Measurements from ENCODE around the gene ADAP1. TPM values are rescaled to one million over a fixed set of nuclear protein-coding genes. Genes with fewer than 3 reads are reported as not detected.

Gene ADAP1
- total RNA-seq, 1 experiment from 2014 or later: 6.2 TPM

DNA sequence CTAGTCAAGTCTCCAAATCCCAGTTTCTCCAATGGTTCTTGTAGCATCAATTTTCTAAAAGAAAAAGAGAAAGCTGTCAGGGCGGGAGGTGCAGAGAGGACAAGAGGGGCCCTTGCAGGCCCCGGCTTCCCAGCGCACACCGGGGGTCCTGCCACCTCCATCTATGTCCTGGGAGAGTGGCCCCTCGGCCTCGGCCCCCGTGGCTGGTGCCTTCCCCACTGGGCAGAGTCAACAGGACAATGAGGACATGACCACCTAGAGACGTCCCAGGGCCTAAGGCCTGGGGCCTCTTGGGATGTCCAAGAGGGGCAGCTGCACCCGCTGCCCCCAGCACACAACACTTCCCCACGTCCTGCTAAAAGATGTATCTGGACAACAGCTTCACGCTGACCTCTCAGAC lies 14.9 kb upstream of the ADAP1 start:
- H3K23me2 ChIP-seq (ENCODE audit: insufficient read length, low read depth, low read length, poor library complexity, severe bottlenecking): no peaks in the 10 kb centered on the region
- H4K91ac ChIP-seq (ENCODE audit: insufficient read length, low read depth, low read length): no peak overlapping the region
- H3K9ac ChIP-seq (ENCODE audit: extremely low read depth, insufficient read length, low read length): no peak overlapping the region
- H3K56ac ChIP-seq (ENCODE audit: insufficient read length, low read depth, low read length): no peak overlapping the region
- no peak overlapping the region for H3K4ac ChIP-seq (ENCODE audit: low read depth, low read length)
- H2BK5ac ChIP-seq (ENCODE audit: insufficient read length, low read length): no peak overlapping the region
- H3K4me2 ChIP-seq (ENCODE audit: insufficient read depth, insufficient read length, low read length): no peak overlapping the region
- no peak overlapping the region for H3K27ac ChIP-seq (ENCODE audit: insufficient read length, low read depth, low read length)
- no peaks in the 10 kb centered on the region for H3K4me1 ChIP-seq (ENCODE audit: insufficient read depth, low read length)
- no peaks in the 10 kb centered on the region for H3K27me3 ChIP-seq (ENCODE audit: insufficient read depth, low read length)
- Mint-ChIP-seq H3K27me3 (ENCODE audit: low read depth) (peaks cover 2% of the 10 kb centered on the region; the same call in 1 of the 2 replicates), H3K9me3 (no peaks in the 10 kb centered on the region), H3K4me3 (no peak overlapping the region), H3K36me3 (ENCODE audit: insufficient read depth in 1 of 3, low read depth in 3 of 3) (peaks cover 5 to 52% (median 51%) of the 10 kb centered on the region in 3 experiments), H3K4me1 (peaks cover 11 to 17% of the 10 kb centered on the region in 2 experiments), H3K27ac (no peak overlapping the region)
- H2BK12ac ChIP-seq (ENCODE audit: insufficient read length, low read depth, low read length): no peak overlapping the region
- H3K79me2 ChIP-seq (ENCODE audit: insufficient read depth, low read length): peaks cover 2% of the 10 kb centered on the region; the same call in 1 of the 2 replicates
- no peak overlapping the region for H2BK15ac ChIP-seq (ENCODE audit: low read depth, low read length)
- no peak overlapping the region for H2BK120ac ChIP-seq (ENCODE audit: low read depth, low read length, poor library complexity, severe bottlenecking)
- no peak overlapping the region for H3K23ac ChIP-seq (ENCODE audit: insufficient read length, low read depth, low read length)
- TF ChIP-seq, protein P1, sequence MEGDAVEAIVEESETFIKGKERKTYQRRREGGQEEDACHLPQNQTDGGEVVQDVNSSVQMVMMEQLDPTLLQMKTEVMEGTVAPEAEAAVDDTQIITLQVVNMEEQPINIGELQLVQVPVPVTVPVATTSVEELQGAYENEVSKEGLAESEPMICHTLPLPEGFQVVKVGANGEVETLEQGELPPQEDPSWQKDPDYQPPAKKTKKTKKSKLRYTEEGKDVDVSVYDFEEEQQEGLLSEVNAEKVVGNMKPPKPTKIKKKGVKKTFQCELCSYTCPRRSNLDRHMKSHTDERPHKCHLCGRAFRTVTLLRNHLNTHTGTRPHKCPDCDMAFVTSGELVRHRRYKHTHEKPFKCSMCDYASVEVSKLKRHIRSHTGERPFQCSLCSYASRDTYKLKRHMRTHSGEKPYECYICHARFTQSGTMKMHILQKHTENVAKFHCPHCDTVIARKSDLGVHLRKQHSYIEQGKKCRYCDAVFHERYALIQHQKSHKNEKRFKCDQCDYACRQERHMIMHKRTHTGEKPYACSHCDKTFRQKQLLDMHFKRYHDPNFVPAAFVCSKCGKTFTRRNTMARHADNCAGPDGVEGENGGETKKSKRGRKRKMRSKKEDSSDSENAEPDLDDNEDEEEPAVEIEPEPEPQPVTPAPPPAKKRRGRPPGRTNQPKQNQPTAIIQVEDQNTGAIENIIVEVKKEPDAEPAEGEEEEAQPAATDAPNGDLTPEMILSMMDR (conservative IDR thresholded peaks at IDR 0.05): no peak
- H3T11ph ChIP-seq (ENCODE audit: low read length): no peak overlapping the region
- no CpG with 5 or more reads among the region's 11 CpGs for WGBS (ENCODE audit: extremely low coverage, insufficient read length, low lambda C conversion rate)
- H2AK5ac ChIP-seq (ENCODE audit: insufficient read length, low read length): no peak overlapping the region
- no peak overlapping the region for H3K14ac ChIP-seq (ENCODE audit: insufficient read depth, low read length)
- no peaks in the 10 kb centered on the region for H3K9me3 ChIP-seq (ENCODE audit: control insufficient read depth, low read depth, low read length)
- H2BK20ac ChIP-seq (ENCODE audit: low read depth, low read length, poor library complexity, severe bottlenecking): no peak overlapping the region
- no peaks in the 10 kb centered on the region for H4K20me1 ChIP-seq (ENCODE audit: control insufficient read depth, insufficient read depth, insufficient read length)
- H4K8ac ChIP-seq (replicated peaks; ENCODE audit: insufficient read length, low read depth, low read length): no peak overlapping the region
- no peak for DNase-seq
- H4K5ac ChIP-seq (ENCODE audit: insufficient read length, low read depth, low read length): no peak overlapping the region
- no peak overlapping the region for H2AFZ ChIP-seq (ENCODE audit: low read length)
- H3K18ac ChIP-seq (ENCODE audit: insufficient read length, low read depth, low read length): no peak overlapping the region
- H3K79me1 ChIP-seq (ENCODE audit: insufficient read depth, low read depth, low read length, poor library complexity, severe bottlenecking): no peaks in the 10 kb centered on the region

Data from H9 (cell line).